ENCODE measurements around the gene ACAA2.

- TF ChIP-seq NR1H2 (CRISPR knock-in tag; IDR thresholded peaks at IDR 0.05) = no peak
- no peak for TF ChIP-seq E2F4 (CRISPR knock-in tag; IDR thresholded peaks at IDR 0.05; ENCODE audit: borderline replicate concordance, low read depth)
- TF ChIP-seq CTCF (IDR thresholded peaks at IDR 0.05) = no peak
- no peak for TF ChIP-seq ZNF232 (CRISPR knock-in tag; IDR thresholded peaks at IDR 0.05)
- TF ChIP-seq ATF1 (CRISPR knock-in tag; IDR thresholded peaks at IDR 0.05) = no peak
- no peak for TF ChIP-seq KAT7 (CRISPR knock-in tag; IDR thresholded peaks at IDR 0.05; ENCODE audit: borderline replicate concordance)
Measured at GRCh38 chr18:49744376-49745008, 68.8 kb downstream of the ACAA2 start.

Data from WTC11 (cell line).